OCI-LY3 (cell line): ENCODE measurements around the gene FBLN7.

Source experiments
- EZH2phosphoT487 ChIP-seq: fragments of 200-600 bp; shearing (Covaris generic); IDR thresholded peaks from 2 replicates; pipeline ENCODE4 v1.6.1; 2018; ENCODE audit warnings: antibody characterized with exemption, mixed run types, low read depth
- TF ChIP-seq, protein P1 (sequence below): fragments of 200-600, 300-600 bp; sonication (generic); IDR thresholded peaks from 2 replicates; pipeline ENCODE4 v1.5.1; 2014; ENCODE audit warnings: antibody characterized with exemption, low read length, low read depth

DNA sequence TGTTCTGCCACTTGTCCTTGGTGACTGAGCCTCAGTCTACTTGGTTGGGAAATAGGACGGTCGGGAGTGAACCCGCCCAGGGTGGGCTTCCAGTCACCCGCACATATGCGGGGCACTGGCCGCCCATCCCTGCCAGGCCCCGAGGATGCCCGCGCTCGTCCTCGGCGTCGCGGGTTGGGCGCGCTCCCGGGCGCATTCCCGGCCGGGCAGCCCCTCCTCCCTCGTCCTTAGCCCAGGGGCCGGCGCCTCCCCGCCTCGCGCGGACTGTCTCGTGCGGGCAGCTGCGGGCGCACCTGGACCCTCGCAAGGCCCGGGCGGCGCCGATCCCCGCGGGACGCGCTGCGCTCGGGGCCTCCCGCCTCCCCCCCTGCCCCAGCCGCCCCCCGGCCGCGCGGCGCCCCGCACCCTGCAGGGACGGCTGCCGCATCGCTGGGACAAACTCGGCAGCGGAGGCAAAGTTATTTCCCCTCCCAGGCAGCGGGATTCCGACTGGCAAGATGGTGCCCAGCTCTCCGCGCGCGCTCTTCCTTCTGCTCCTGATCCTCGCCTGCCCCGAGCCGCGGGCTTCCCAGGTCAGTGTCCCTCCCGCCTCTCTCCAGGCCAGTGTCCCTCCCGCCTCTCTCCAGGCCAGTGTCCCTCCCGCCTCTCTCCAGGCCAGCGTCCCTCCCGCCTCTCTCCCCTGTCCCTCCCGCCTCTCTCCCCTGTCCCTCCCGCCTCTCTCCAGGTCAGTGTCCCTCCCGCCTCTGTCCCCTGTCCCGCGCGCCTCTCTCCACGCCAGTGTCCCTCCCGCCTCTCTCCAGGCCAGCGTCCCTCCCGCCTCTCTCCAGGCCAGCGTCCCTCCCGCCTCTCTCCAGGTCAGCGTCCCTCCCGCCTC is at the start of gene FBLN7:
- TF ChIP-seq, protein P1, sequence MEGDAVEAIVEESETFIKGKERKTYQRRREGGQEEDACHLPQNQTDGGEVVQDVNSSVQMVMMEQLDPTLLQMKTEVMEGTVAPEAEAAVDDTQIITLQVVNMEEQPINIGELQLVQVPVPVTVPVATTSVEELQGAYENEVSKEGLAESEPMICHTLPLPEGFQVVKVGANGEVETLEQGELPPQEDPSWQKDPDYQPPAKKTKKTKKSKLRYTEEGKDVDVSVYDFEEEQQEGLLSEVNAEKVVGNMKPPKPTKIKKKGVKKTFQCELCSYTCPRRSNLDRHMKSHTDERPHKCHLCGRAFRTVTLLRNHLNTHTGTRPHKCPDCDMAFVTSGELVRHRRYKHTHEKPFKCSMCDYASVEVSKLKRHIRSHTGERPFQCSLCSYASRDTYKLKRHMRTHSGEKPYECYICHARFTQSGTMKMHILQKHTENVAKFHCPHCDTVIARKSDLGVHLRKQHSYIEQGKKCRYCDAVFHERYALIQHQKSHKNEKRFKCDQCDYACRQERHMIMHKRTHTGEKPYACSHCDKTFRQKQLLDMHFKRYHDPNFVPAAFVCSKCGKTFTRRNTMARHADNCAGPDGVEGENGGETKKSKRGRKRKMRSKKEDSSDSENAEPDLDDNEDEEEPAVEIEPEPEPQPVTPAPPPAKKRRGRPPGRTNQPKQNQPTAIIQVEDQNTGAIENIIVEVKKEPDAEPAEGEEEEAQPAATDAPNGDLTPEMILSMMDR, result no peak
- TF ChIP-seq EZH2phosphoT487, result no peak
